ENCODE measurements around the gene LCT.
"Not testable (repeated sequence)": the region's sequence is repeated elsewhere in the genome, so short reads cannot be mapped to it uniquely, and the experiment has no call there.

LCT gene

DNA sequence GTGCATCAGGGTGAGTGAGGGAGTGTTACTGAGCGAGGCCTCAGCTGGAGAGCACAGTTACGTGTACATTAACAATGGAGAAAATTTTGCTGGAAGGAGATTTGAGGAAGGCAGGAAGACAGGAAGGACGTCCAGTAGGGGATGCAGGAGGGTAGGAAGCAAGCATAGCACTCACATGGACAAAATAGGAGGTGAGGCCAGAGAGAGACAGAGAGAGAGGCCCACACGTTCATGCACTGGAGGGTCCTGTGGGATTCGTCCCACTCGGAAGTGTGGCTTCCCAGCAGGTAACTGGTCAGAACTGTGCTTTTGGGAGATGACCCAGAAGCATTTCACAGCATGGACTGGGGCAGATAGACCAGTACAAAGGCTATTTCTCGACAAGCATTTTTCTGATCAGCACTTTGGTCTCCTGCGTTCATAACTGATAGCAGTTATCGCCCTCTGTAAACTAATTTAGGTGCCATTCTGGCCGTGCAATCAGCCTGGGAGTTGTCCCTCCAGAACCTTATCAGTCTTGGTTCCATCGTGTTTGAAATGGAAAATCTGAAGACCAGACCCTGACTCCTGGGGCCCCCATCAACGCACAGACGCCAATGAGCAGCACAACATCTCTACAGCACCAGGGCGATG lies 5.7 kb downstream of the LCT start:
- DNase-seq = no peak

GRCh38 chr2:135829378-135830135 lies 7.4 kb downstream of the LCT start:
- DNase-seq = no peak

GRCh38 chr2:135826544-135826943 lies 10.4 kb downstream of the LCT start:
- DNase-seq = no peak

- no peak for DNase-seq
Observed at GRCh38 chr2:135825550-135826176, 11.3 kb downstream of the LCT start.

DNA sequence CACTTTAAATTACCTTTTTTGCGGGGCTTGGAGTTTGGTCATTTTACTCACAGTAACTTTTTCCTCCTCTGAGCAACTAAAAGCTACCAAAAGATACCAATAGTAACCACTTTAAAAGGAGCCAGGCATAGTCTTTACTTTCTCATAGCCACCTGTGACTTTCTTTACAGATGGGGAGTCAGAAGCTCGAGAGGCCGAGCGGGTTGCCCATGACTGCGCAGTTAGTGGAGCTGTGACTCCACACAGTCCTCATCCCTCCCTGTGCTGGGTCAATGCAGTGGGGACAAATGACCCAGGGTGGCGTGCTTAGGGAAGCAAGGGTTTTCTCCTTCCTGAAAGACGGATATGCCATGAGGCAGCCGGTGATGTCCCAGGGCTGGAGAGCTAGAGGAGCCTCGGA lies 11.9 kb downstream of the LCT start:
- DNase-seq = no peak

DNA sequence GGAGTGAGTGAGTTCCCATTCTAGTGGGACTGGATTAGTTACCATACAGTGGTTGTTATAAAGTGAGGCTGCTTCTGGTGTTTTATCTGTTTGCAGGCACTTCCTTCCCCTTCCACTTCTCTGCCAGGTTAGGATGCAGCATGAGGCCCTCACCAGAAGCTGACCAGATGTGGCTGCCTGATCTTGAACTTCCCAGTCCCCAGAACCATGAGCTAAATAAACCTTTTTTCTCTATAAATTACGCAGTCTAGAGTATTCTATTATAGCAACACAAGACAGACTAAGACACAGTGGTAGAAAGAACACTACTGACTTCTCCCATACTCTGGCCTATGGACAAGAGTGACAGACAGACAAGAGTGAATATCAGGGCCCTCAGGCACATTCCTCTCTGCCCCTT lies 14.1 kb downstream of the LCT start:
- DNase-seq = no peak

DNA sequence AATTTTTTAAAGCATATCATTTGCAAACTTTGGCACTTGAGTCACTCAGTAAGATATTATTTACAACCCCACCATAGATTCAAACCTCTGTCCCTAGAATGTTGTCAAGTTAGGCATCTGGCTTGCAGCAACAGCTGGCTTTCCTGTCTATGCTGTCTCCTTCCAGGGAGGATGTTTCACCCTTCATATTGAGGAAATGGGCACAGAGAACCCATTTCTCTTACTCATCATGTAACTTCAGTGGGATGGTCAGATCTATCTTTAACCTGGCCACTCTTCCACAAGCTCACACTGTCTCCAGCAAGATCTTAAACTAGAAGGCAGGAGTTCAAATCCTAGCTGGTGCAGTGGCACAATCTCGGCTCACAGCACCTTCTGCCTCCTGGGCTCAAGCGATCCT lies 15.8 kb downstream of the LCT start:
- no peak for DNase-seq

DNA sequence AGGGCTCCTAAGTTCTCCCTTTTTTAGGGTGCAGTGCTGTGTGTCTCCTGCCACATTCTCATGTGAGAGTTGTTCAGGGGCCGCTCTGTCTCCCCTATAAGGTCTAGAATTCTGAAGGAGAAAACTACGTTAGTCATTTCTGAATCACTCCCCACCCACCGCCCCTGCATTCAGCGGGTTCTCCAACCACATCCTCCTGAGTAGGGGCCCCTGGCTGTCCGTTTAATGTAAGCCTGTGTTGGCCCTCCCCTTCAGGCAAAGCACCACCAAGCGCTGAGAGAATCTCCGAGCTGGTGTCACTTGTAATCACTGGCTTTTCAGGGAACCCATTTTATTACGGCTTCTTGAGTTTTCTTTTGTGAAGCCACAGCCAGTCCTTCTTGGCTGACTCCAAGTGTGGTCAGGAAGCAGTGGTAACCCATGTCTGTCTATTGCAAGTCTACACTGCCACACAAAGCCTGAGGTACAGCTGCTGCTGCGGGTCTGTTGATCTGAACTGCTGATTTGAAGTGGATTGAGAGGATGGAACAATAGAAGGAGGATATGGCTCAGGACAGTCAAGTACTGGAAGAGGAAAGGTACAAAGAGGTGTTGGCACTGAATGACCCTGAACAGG lies 16.9 kb downstream of the LCT start:
- peak; percentile 2 to 24 for DNase-seq

- peak; percentile 3 to 5 for DNase-seq
Observed at GRCh38 chr2:135818937-135819610, 17.9 kb downstream of the LCT start.

DNA sequence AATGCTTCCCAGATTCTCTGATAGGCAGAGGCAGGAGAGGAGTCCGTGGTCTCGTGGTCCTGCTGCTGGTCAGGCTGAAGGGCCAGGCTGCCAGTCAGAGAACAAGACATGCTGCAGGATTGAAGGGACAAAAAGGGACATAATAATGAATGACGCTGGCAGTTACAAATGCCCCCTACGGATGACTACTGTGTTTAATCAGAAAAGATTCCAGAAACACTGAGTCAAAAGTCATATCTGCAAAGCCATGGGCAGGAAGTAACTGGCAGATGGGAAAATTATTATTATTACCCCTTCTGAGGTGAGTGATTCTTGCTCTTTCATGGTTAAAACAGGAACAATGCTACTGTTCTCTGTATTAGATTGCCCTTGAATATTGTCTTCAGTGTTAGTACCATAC lies 19.0 kb downstream of the LCT start:
- no peak for DNase-seq

- DNase-seq = no peak
Observed at GRCh38 chr2:135817466-135817865, 19.5 kb downstream of the LCT start.

DNA sequence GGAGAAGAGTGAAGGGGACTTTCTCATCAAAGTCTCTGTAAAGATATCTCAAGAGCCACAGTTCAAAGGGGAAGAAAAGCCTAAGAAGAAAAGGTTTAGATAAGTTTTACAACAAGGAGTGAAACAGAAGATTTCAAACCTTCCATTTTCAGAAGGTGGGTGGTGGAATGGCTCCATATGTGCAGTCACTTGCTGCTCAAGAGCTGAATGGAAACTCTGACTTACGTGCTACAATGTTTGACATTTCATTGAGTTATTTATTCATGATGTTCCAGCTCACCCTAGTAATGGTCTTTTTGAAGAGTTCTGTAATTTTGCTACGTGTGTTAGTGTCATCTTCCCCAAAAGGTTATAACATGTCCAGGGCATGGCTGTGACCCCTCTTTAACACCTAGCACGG lies 21.7 kb downstream of the LCT start:
- DNase-seq = no peak

GRCh38 chr2:135812907-135813511 lies 24.0 kb downstream of the LCT start:
- no peak for DNase-seq

- not testable (repeated sequence) for DNase-seq
Observed at GRCh38 chr2:135807874-135808273, 29.1 kb downstream of the LCT start.

DNA sequence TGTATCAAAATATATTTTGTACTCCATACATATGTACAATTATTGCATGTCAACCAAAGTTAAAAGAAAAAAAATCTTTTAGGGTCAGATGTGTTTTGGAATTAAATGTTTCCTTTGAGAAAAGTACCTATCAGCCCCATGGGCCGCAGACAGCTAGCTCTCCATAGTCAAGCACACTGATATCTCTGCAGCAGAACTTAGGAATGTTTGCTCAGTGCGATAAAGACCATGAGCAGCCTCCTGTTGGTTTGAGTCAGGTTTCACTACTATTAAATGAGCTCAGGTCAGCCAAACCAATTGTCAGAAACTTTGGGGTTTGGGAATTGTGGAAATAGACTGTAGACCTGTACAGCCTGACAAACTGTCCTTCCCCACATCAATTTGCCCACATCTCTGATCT lies 33.7 kb downstream of the LCT start:
- no peak for DNase-seq

- DNase-seq = no peak
Observed at GRCh38 chr2:135802350-135802749, 34.6 kb downstream of the LCT start.

GRCh38 chr2:135800513-135801460 lies 36.2 kb downstream of the LCT start:
- no peak for DNase-seq

GRCh38 chr2:135799738-135800137 lies 37.2 kb downstream of the LCT start:
- no peak for DNase-seq

GRCh38 chr2:135798762-135799161 lies 38.2 kb downstream of the LCT start:
- DNase-seq = no peak

DNA sequence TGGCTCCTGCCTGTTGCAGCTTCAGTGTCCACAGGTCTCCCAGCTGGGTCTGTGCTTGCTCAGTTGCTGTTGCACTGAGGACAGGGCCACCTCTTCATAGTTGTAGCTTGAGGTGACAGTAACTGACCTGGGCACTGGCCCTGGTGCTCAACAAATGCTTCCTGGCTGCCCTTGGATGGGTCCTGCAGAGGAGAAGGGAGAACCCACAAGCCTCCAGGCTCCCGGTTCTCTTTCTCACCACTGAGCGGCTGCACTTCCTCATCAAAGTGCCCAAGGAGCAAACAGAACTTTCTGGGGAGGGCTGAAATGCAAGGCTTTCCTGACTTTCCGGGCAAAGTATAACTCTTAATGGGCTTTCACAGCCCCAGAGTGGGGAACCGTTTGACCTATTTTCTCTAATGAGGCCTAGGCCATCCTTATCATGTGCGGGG lies 38.7 kb downstream of the LCT start:
- no peak for DNase-seq

DNA sequence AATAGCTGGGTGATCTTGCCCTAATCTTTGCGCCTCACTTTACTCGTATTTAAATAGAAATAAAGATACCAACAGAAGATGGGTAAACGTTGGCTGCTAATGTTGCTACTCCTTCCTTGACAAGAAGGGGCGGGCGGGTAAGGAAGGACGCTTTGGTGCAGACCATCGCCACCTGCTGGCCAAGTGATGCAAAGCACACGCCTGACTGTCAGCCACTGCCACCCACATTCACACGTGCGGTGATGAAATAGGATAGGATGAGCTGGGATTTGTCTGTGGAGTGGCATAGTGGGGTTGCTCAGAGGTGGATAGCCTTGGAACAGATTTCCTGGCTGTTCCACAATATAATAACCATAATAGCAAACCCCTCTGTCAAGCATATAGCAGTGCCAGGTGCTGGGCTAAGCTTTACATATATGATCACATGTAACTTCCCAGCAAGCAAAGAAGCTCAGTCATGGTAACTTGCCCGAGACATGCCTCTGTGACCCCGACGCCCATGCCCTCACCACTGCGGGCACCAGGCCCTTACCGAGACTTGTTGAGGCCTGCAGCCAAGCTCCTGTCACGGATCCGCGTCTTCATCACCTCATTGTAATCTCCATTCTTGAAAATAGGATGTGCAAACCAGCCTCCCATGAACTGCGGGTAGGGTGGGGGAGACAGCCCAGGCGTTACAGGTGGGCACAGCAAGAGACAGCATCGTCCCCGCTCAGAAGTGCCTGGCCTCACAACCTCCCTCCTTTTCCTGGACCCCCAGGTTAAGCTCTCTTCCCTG lies 39.3 kb downstream of the LCT start:
- peak; percentile 75 for DNase-seq
